HG03565 (cell line): ENCODE measurements around the gene CCM2L.

Experiments
- ATAC-seq: cut with Tn5 transposase; IDR thresholded peaks from one replicate; pipeline ENCODE4 v1.9.1; 2021; ENCODE audit warnings: mild to moderate bottlenecking, moderate library complexity; ENCODE audit not compliant: unreplicated experiment

The CCM2L gene

GRCh38 chr20:32056708-32057483 lies 46.7 kb downstream of the CCM2L start:
- ATAC-seq: no peak

- ATAC-seq: no peak
Observed at GRCh38 chr20:32057656-32058184, 47.5 kb downstream of the CCM2L start.

- no peak for ATAC-seq
Observed at GRCh38 chr20:32059189-32059588, 49.0 kb downstream of the CCM2L start.

GRCh38 chr20:32062776-32063170 lies 52.5 kb downstream of the CCM2L start:
- no peak for ATAC-seq

GRCh38 chr20:32063695-32064094 lies 53.5 kb downstream of the CCM2L start:
- no peak for ATAC-seq

- ATAC-seq: no peak
Observed at GRCh38 chr20:32064667-32065066, 54.4 kb downstream of the CCM2L start.

- no peak for ATAC-seq
Observed at GRCh38 chr20:32067234-32067821, 57.1 kb downstream of the CCM2L start.

GRCh38 chr20:32068174-32068573 lies 57.9 kb downstream of the CCM2L start:
- ATAC-seq: no peak

GRCh38 chr20:32069711-32070110 lies 59.5 kb downstream of the CCM2L start:
- ATAC-seq: no peak

GRCh38 chr20:32070282-32070681 lies 60.0 kb downstream of the CCM2L start:
- ATAC-seq: no peak

- ATAC-seq: no peak
Observed at GRCh38 chr20:32070690-32071213, 60.5 kb downstream of the CCM2L start.

GRCh38 chr20:32071395-32072167 lies 61.3 kb downstream of the CCM2L start:
- no peak for ATAC-seq

GRCh38 chr20:32072168-32072750 lies 62.0 kb downstream of the CCM2L start:
- no peak for ATAC-seq

- no peak for ATAC-seq
Observed at GRCh38 chr20:32075534-32075933, 65.3 kb downstream of the CCM2L start.

GRCh38 chr20:32077190-32077589 lies 67.0 kb downstream of the CCM2L start:
- no peak for ATAC-seq

- ATAC-seq: no peak
Observed at GRCh38 chr20:32078322-32078721, 68.1 kb downstream of the CCM2L start.

- no peak for ATAC-seq
Observed at GRCh38 chr20:32078791-32079190, 68.6 kb downstream of the CCM2L start.

GRCh38 chr20:32079655-32080109 lies 69.4 kb downstream of the CCM2L start:
- no peak for ATAC-seq

- ATAC-seq: no peak
Observed at GRCh38 chr20:32080783-32081182, 70.5 kb downstream of the CCM2L start.
